Measurements from ENCODE around the gene UQCR10. TPM values are rescaled to one million over a fixed set of nuclear protein-coding genes. Genes with fewer than 3 reads are reported as not detected.

UQCR10 gene
- total RNA-seq, 1 donor from 2014 or later, result 72.5 TPM

GRCh38 chr22:29816128-29816527 is 49.0 kb downstream of the UQCR10 start:
- no peak for DNase-seq (ENCODE audit: low read depth)
- no peak overlapping the region for H3K4me3 ChIP-seq (ENCODE audit: low read depth, low read length)
- TF ChIP-seq, protein P1, sequence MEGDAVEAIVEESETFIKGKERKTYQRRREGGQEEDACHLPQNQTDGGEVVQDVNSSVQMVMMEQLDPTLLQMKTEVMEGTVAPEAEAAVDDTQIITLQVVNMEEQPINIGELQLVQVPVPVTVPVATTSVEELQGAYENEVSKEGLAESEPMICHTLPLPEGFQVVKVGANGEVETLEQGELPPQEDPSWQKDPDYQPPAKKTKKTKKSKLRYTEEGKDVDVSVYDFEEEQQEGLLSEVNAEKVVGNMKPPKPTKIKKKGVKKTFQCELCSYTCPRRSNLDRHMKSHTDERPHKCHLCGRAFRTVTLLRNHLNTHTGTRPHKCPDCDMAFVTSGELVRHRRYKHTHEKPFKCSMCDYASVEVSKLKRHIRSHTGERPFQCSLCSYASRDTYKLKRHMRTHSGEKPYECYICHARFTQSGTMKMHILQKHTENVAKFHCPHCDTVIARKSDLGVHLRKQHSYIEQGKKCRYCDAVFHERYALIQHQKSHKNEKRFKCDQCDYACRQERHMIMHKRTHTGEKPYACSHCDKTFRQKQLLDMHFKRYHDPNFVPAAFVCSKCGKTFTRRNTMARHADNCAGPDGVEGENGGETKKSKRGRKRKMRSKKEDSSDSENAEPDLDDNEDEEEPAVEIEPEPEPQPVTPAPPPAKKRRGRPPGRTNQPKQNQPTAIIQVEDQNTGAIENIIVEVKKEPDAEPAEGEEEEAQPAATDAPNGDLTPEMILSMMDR (conservative IDR thresholded peaks at IDR 0.05; ENCODE audit: low read depth, low read length), result no peak

DNA sequence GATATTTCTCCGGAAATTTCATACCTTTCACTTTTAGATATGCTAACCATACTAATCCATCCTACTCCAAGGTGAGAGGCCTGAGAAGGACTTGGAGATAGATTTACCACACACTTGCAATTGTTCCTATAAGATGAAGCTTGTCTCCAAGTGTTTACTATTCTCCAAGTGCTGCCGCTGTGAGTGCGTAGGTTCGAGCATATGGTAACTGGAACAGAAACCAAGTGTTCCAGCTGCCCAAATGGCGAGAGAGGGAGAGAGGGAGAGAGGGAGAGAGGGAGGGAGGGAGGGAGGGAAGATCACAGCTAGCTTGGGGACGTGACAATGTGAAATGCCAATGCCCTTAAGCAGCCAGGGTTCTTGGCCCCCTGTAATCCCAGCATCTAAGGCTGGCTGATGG is 49.4 kb downstream of the UQCR10 start:
- no peak for DNase-seq (ENCODE audit: low read depth)
- TF ChIP-seq, protein P1 (conservative IDR thresholded peaks at IDR 0.05; ENCODE audit: low read depth, low read length), result no peak
- no peak overlapping the region for H3K4me3 ChIP-seq (ENCODE audit: low read depth, low read length)

DNA sequence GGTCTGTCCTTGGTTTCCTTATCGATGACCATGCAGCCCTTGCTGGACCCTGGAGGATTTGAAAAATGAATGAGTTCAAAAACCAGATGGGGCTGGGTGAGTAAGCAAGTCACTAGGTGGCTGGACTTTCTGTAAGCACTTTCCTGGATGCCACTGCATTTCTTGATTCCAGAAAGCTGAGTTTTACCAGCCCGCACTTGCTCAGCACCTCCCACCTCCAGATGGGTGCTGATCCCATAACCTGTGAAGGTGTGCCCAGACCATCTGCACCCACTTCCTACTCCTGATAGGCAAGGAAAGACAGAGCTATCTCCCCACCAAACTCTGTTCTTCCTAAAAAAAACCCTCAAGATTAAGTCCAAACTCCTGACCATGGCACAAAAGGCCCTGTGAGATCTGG is 49.8 kb downstream of the UQCR10 start:
- no peak for DNase-seq (ENCODE audit: low read depth)
- no peak overlapping the region for H3K4me3 ChIP-seq (ENCODE audit: low read depth, low read length)
- TF ChIP-seq, protein P1 (conservative IDR thresholded peaks at IDR 0.05; ENCODE audit: low read depth, low read length), result no peak

DNA sequence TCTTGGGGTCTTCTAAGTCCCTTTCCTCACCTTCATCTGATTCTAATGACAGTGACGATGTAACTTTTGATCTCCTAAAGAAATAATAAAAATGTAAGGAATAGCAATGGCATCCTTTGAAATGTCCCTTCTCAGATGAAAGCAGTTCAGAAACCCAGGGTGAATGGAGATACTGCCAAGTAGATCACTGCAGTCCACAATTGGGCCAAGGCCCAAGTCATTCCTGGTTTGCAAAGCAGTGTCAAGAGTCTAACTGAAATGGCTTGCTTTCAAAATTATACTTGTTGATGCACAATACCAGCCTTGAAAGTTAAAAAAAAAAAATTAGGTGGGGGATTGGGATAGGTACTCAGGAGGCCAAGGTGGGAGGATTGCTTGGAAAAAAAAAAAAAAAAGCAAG is 50.6 kb downstream of the UQCR10 start:
- TF ChIP-seq, protein P1 (conservative IDR thresholded peaks at IDR 0.05; ENCODE audit: low read depth, low read length), result no peak
- DNase-seq (ENCODE audit: low read depth), result no peak
- no peak overlapping the region for H3K4me3 ChIP-seq (ENCODE audit: low read depth, low read length)

DNA sequence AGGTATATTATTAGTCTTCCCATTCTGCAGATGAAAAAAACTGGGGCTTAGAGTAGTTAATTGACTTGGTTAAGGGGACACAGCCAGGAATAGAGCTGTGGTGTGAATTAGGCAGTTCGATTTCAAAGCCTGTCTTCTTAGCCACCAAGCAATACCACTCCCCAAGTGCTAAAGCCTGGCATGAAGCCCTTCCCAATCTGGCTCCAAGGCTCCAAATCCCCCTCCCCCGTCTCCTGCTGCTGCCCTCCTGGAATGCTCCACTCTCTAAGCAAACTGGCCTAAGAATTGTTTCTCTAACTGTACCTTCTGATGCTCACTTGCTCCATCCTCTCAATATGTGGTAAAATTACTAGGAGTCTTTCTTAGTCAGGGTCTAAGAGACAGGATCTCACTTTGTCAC is 52.3 kb downstream of the UQCR10 start:
- TF ChIP-seq, protein P1 (conservative IDR thresholded peaks at IDR 0.05; ENCODE audit: low read depth, low read length), result no peak

More for the DNA sequence above, 52.3 kb downstream of the UQCR10 start:
- no peak for DNase-seq (ENCODE audit: low read depth)
- no peak overlapping the region for H3K4me3 ChIP-seq (ENCODE audit: low read depth, low read length)

Other genes with a start within 250 kb of the UQCR10 start
- 40.1 and 48.5 TPM in 2 replicates for gene THOC5, start 213.6 kb upstream of the UQCR10 start, total RNA-seq
- 67.2 and 72.3 TPM in 2 replicates for gene NIPSNAP1, start 186.3 kb upstream of the UQCR10 start, total RNA-seq
- 140 and 153 TPM in 2 replicates for gene NF2, start 163.7 kb upstream of the UQCR10 start, total RNA-seq
- 0.22 TPM in 1 of 2 replicates, not detected in the other for gene CABP7, start 47.4 kb upstream of the UQCR10 start, total RNA-seq
- 24.8 and 27.3 TPM in 2 replicates for gene ZMAT5, start 362 bp upstream of the UQCR10 start, total RNA-seq
- gene ASCC2, start 70.9 kb downstream of the UQCR10 start, total RNA-seq, result 24.0 and 29.1 TPM in 2 replicates
- gene MTMR3, start 115.8 kb downstream of the UQCR10 start, total RNA-seq, result 10.1 and 36.4 TPM in 2 replicates